Stomach (tissue), 9 donors: ENCODE measurements around the gene ZNF419. TPM values are rescaled to one million over a fixed set of nuclear protein-coding genes. Genes with fewer than 3 reads are reported as not detected.
"Not testable (repeated sequence)": the region's sequence is repeated elsewhere in the genome, so short reads cannot be mapped to it uniquely, and the experiment has no call there.

ENCODE experiments used
- DNase-seq, 2 donors: peaks; one replicate each; pipeline versions ENCODE4 v3.0.0 to v3.0.0-alpha.2; 2013 to 2019
- H3K27ac ChIP-seq, 5 donors: fragments of 200-600 bp in 4 of 5; sonication (generic) in 4 of 5; one replicate each; pipeline ENCODE4 v1.5.1; 2013 to 2019; ENCODE audit warnings: mild to moderate bottlenecking in 1 of 5, moderate library complexity in 1 of 5
- H3K27me3 ChIP-seq, 3 donors: fragments of 200-600 bp; sonication (generic); one replicate each; pipeline ENCODE4 v1.5.1; 2017 to 2019; ENCODE audit warnings: mixed run types in 1 of 3
- H3K36me3 ChIP-seq, 4 donors: fragments of 200-600 bp; sonication (generic); 1 replicate in 3 of 4; 2 replicates in 1 of 4; pipeline ENCODE4 v1.5.1; 2016 to 2019
- H3K4me1 ChIP-seq, 4 donors: fragments of 200-600 bp; sonication (generic); one replicate each; pipeline ENCODE4 v1.5.1; 2016 to 2019
- H3K4me3 ChIP-seq, 4 donors: fragments of 200-600 bp; sonication (generic) in 3 of 4; one replicate each; pipeline ENCODE4 v1.5.1; 2016 to 2019; ENCODE audit warnings: mild to moderate bottlenecking in 1 of 4
- H3K9me3 ChIP-seq, 4 donors: fragments of 200-600 bp; sonication (generic); one replicate each; pipeline ENCODE4 v1.5.1; 2016 to 2019
- EP300 ChIP-seq: sonication (generic); formaldehyde crosslinking; IDR thresholded peaks from one replicate; pipeline ENCODE4 v1.6.1; 2017; ENCODE audit warnings: antibody characterized with exemption
- POLR2A ChIP-seq, 4 donors: fragments of 450-650 bp; IDR thresholded peaks; one replicate each; pipeline ENCODE4 v1.6.1; 2016; ENCODE audit warnings: antibody characterized with exemption in 4 of 4, control low read depth in 2 of 4, mild to moderate bottlenecking in 1 of 4, moderate library complexity in 1 of 4
- POLR2AphosphoS5 ChIP-seq, 3 donors: sonication (generic); formaldehyde crosslinking; IDR thresholded peaks; one replicate each; pipeline ENCODE4 v1.6.1; 2016; ENCODE audit warnings: antibody characterized with exemption in 3 of 3
- WGBS, 5 donors: extraction: QIAGEN DNeasy Blood & Tissue Kit in 3 of 5; methylation state at CpG; one replicate each; pipeline versions ENCODE4 v1.1.5 to v1.1.7; 2013 to 2018; 5-methylcytosine and 5-hydroxymethylcytosine counted together
- intact Hi-C: fragments of 100-400 bp; cut with DNase I; formaldehyde crosslinking; loops from one replicate; pipeline ENCODE4 v1.15.1; 2023; ENCODE audit warnings: low total_unique reads
- polyA plus RNA-seq, 3 donors: library from polyadenylated mRNA; stranded (reverse); fragments of 200-250 nt; gene quantifications; one replicate each; pipeline ENCODE4 v1.2.3, GENCODE V29; 2013
- total RNA-seq, 5 donors: library from RNA; depleted of rRNA; stranded (reverse); fragments of >200 nt; gene quantifications; one replicate each; pipeline versions ENCODE4 v1.1.0 to v1.2.3, GENCODE V29; 2014 to 2016
- TF ChIP-seq, protein P1 (sequence below), 7 experiments: fragments of 450-650 bp in 4 of 7; fragments of 200-600 bp in 3 of 7; sonication (generic) in 3 of 7; IDR thresholded peaks; one replicate each; pipeline ENCODE4 v1.5.1; 2016 to 2019; ENCODE audit warnings: antibody characterized with exemption in 7 of 7, control low read depth in 2 of 7, mild to moderate bottlenecking in 1 of 7
- donor health status: healthy with polysubstance abuse.
- donor health status: Bipolar disorder and iron deficiency.
- donor health status: healthy.

The ZNF419 gene
- total and polyA plus RNA-seq, 8 donors, result 1.3 to 23.9 (median 4.6) TPM; not detected in 1

GRCh38 chr19:57473646-57474045 lies 13.9 kb upstream of the ZNF419 start:
- Histone ChIP-seq H3K9me3 (peaks cover 57 to 97% (median 79%) of the 10 kb centered on the region in 4 donors), H3K4me3 (no peak overlapping the region), H3K36me3 (peaks cover 15 to 68% (median 38%) of the 10 kb centered on the region in 4 donors), H3K4me1 (peaks cover 0 to 14% (median 9%) of the 10 kb centered on the region in 4 donors), H3K27ac (no peak overlapping the region), H3K27me3 (no peaks in the 10 kb centered on the region)
- TF ChIP-seq, protein P1, sequence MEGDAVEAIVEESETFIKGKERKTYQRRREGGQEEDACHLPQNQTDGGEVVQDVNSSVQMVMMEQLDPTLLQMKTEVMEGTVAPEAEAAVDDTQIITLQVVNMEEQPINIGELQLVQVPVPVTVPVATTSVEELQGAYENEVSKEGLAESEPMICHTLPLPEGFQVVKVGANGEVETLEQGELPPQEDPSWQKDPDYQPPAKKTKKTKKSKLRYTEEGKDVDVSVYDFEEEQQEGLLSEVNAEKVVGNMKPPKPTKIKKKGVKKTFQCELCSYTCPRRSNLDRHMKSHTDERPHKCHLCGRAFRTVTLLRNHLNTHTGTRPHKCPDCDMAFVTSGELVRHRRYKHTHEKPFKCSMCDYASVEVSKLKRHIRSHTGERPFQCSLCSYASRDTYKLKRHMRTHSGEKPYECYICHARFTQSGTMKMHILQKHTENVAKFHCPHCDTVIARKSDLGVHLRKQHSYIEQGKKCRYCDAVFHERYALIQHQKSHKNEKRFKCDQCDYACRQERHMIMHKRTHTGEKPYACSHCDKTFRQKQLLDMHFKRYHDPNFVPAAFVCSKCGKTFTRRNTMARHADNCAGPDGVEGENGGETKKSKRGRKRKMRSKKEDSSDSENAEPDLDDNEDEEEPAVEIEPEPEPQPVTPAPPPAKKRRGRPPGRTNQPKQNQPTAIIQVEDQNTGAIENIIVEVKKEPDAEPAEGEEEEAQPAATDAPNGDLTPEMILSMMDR (IDR thresholded peaks at IDR 0.05), result no peak
- TF ChIP-seq EP300 (no peak), POLR2A (IDR thresholded peaks at IDR 0.05) (no peak), POLR2AphosphoS5 (IDR thresholded peaks at IDR 0.05) (no peak)
- no peak for DNase-seq
- intact Hi-C loops, result no loop called here
- 95 to 100% (median 100%) methylated on average over 4 of the region's 4 CpGs for WGBS, 5 donors

- intact Hi-C loops, result no loop called here
- no peaks in the 10 kb centered on the region for H3K27me3 ChIP-seq
- 7 to 11% (median 9%) methylated on average over 32 to 38 of the region's 38 CpGs for WGBS, 5 donors
- H3K9me3 ChIP-seq, result peaks cover 39 to 86% (median 64%) of the 10 kb centered on the region in 4 donors
- H3K4me1 ChIP-seq, result peaks cover 0 to 14% (median 9%) of the 10 kb centered on the region in 4 donors
- peak within 1 kb of the TSS; percentile 69 to 82 (median 73) for H3K27ac ChIP-seq
- peak; percentile 91 to 98 for DNase-seq
- peak in 2 of 3 donors; percentile 11 to 60 for TF ChIP-seq POLR2AphosphoS5 (IDR thresholded peaks at IDR 0.05)
- no peak for TF ChIP-seq POLR2A (IDR thresholded peaks at IDR 0.05)
- TF ChIP-seq, protein P1 (IDR thresholded peaks at IDR 0.05), result peak in 4 of 7 experiments; percentile 22 to 42 (median 30)
- peak within 1 kb of the TSS; percentile 56 to 77 (median 68) for H3K4me3 ChIP-seq
- H3K36me3 ChIP-seq, result peaks cover 15 to 40% (median 38%) of the 10 kb centered on the region in 4 donors
These were observed 10.2 kb upstream of the ZNF419 start, which contains the start of gene ZNF772 for GRCh38 chr19:57477191-57478008. Gene ZNF772, minus strand, starts transcription at chr19:57477566. Its CDS starts 257 bp downstream, at chr19:57477309.

GRCh38 chr19:57488299-57488644 lies 722 bp downstream of the ZNF419 start:
- H3K27ac ChIP-seq, DNase-seq, intact Hi-C loops, H3K27me3 ChIP-seq, H3K4me1 ChIP-seq: not testable (repeated sequence)
- peaks cover 25 to 36% (median 35%) of the 10 kb centered on the region in 4 donors for H3K36me3 ChIP-seq
- peak overlapping the region in 3 of 4 donors; percentile 26 to 82 (median 76) for H3K4me3 ChIP-seq
- 0% methylated on average over 1 of the region's 1 CpG; no CpG with 5 or more reads in 4 of the 5 donors for WGBS, 5 donors
- H3K9me3 ChIP-seq, result peaks cover 0 to 39% (median 19%) of the 10 kb centered on the region in 4 donors

DNA sequence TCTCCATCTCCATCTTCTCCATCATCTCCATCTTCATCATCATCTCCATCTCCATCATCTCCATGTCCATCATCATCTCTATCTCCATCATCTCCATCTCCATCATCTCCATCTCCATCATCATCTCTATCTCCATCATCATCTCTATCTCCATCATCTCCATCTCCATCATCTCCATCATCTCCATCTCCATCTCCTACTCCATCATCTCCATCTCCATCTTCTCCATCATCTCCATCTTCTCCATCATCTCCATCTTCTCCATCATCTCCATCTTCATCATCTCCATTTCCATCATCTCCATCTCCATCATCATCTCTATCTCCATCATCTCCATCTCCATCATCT lies 11.8 kb downstream of the ZNF419 start:
- H3K9me3 ChIP-seq, result peaks cover 9 to 71% (median 43%) of the 10 kb centered on the region in 4 donors
- peaks cover 0 to 41% (median 21%) of the 10 kb centered on the region in 4 donors for H3K36me3 ChIP-seq
- H3K27ac ChIP-seq, result peak overlapping the region in 1 of 5 donors; percentile 90
- intact Hi-C loops, DNase-seq, H3K27me3 ChIP-seq: not testable (repeated sequence)
- H3K4me1 ChIP-seq, result peaks cover 5 to 12% (median 8%) of the 10 kb centered on the region in 4 donors
- peak overlapping the region in 2 of 4 donors; percentile 77 to 80 for H3K4me3 ChIP-seq

- peak within 1 kb of the TSS; percentile 76 to 90 (median 86) for H3K27ac ChIP-seq
- H3K27me3 ChIP-seq, intact Hi-C loops: not testable (repeated sequence)
- 0 to 2% (median 1%) methylated on average over 35 to 61 of the region's 69 CpGs for WGBS, 5 donors
- TF ChIP-seq POLR2AphosphoS5 (IDR thresholded peaks at IDR 0.05), result peak; percentile 78 to 93 (median 84)
- peak within 1 kb of the TSS; percentile 77 to 84 (median 82) for H3K4me3 ChIP-seq
- peak; percentile 96 to 99 for DNase-seq
- H3K4me1 ChIP-seq, result peaks cover 5 to 12% (median 8%) of the 10 kb centered on the region in 4 donors
- peaks cover 7 to 69% (median 42%) of the 10 kb centered on the region in 4 donors for H3K9me3 ChIP-seq
- peaks cover 0 to 41% (median 24%) of the 10 kb centered on the region in 4 donors for H3K36me3 ChIP-seq
These were observed 12.3 kb downstream of the ZNF419 start, which contains the start of gene ZNF773 for GRCh38 chr19:57499680-57500395. Gene ZNF773, plus strand, starts transcription at chr19:57499938. Its CDS starts 143 bp downstream, at chr19:57500081.

- H3K27ac ChIP-seq, H3K27me3 ChIP-seq, intact Hi-C loops: not testable (repeated sequence)
- Histone ChIP-seq H3K9me3 (peaks cover 3 to 67% (median 41%) of the 10 kb centered on the region in 4 donors), H3K4me3 (peak overlapping the region; percentile 77 to 84 (median 82)), H3K36me3 (peaks cover 5 to 41% (median 29%) of the 10 kb centered on the region in 4 donors), H3K4me1 (peaks cover 5 to 12% (median 8%) of the 10 kb centered on the region in 4 donors)
- peak in 1 of 2 donors; percentile 21 for DNase-seq
- WGBS, 5 donors, result 0 to 9% (median 0%) methylated on average over 1 to 2 of the region's 4 CpGs
These were observed 12.8 kb downstream of the ZNF419 start for GRCh38 chr19:57500400-57500799.
